AG10803 (cell line): Measurements from ENCODE around the gene TMEM204.

Experiments used
- DNase-seq: peaks from one replicate; pipeline ENCODE4 v3.0.0; 2010; ENCODE audit warnings: low read depth
- H3K4me3 ChIP-seq: 2 replicates; pipeline ENCODE4 v1.5.1; 2011; ENCODE audit warnings: mild to moderate bottlenecking, low read length, control low read depth
- CTCF ChIP-seq: conservative IDR thresholded peaks from 2 replicates; pipeline ENCODE4 v1.5.1; 2011; ENCODE audit warnings: mild to moderate bottlenecking, low read length, control low read depth, inconsistent platforms

The TMEM204 gene

DNA sequence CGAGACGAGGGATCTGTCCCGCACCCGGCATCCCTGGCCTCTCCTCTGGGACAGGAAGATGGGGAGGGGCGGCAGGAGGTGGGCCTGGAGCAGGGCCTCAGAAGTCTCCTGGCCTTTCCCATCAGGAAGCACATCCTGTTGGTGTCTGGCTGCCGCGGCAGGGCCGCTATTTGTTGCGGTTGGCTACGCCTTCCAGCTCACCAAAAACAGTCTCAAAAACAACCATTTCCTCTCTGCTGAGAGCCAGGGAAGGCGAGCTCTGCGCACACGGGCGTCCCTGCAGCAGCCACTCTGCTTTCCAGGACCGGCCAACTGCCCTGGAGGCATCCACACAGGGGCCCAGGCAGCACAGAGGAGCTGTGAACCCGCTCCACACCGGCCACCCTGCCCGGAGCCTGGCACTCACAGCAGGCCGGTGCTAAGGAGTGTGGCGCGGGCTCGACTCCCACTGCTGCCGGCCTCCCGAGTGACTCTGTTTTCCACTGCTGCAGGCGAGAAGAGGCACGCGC, at the start of gene TMEM204:
Gene TMEM204 (plus strand): TSS at position 224 of the 509 bp plus-strand sequence. CDS start 610 bp downstream, outside the sequence.
- DNase-seq = peak; percentile 89
- TF ChIP-seq CTCF = no peak
- peak within 1 kb of the TSS; percentile 78 for H3K4me3 ChIP-seq

DNA sequence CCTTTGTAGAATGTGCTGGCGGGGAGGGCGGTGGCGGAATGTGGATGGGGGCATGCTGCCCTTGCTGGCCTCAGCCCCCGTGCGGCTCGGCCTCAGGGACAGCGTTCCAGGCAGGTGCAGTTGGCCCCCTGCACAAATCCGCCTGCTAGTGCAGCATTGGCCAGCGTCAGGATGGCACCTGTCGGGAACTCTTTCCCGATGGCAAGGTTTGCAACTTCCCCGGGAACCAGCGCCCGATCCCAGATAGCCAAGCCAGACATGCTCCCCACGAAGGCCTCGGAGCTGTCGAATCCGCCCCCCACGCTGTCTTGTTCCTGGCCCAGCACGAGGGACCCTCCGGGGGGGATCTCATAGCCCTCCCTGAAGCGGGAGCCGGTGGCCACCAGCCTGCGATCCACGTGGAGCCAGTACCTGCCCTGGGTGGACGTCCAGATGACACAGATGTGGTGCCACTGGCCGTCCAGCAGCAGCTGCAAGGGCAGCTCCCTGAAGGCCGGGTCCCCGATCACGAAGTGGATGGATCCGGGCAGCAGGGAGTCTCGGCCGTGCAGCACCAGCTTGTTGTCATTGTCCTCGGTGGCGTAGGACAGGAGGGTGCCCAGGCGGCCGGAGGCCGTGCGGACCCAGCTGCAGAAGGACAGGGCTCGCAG, 47.5 kb upstream of the TMEM204 start:
- no peak overlapping the region for H3K4me3 ChIP-seq
- no peak for TF ChIP-seq CTCF
- DNase-seq = no peak

- no peak for DNase-seq
- TF ChIP-seq CTCF = no peak
These were observed 46.7 kb upstream of the TMEM204 start for GRCh38 chr16:1486551-1487390.

DNA sequence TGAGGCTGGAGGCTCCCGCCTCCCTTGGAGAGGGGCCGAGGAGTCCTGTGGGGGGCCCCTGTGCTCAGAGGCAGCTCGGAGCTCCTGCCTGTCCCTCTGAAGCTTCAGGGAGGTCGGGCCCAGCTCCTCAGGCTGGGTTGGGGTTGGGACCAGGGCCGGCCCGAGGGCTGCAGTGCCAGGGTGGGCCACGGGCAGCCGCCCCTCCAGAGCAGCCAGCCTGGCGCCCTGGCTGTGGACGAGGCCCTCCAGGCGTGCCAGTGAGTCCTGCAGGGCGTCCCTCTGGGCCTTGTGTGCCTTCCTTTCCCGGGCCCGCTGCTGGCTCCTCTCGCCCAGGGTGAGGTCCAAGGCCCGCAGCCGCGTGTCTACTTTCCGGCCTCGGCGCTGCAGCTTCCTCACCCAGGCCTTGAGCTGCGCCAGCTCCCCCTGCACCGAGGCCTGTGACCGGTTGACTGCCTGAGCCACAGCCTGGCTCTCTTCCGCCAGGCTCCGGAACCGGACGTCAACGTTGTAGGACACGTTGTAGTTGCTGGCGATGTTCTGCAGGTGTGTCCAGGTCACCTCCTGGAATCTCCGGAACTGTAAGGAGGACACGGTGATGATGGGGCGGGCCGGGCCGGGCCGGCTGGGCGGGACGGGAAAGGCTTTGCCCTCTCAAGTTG, 45.9 kb upstream of the TMEM204 start:
- H3K4me3 ChIP-seq = no peak overlapping the region
- DNase-seq = no peak
- TF ChIP-seq CTCF = no peak

More at GRCh38 chr16:1486551-1487390, 46.7 kb upstream of the TMEM204 start:
- no peak overlapping the region for H3K4me3 ChIP-seq

- TF ChIP-seq CTCF = no peak
- DNase-seq = no peak
- H3K4me3 ChIP-seq = no peak overlapping the region
These were observed 45.3 kb upstream of the TMEM204 start for GRCh38 chr16:1488054-1488601.

DNA sequence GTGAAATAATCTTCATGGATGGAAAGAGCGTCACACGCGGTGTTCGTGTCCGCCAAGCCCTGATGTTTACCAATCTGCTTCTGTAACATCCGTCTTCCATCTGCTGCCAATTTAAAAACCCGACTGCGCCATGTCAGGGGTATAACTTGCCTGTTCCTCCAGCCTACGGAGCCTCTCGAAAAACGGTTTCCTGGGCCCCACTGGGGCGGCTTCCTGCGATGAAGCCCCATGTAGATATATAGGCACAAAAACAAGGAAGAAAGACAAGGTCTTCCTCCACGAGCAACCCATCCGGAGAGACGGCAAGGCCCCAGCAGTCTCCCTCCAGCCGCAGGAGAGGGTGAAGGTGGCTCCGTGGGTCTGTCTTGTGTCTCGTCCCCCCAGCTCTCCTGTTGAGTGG, 44.8 kb upstream of the TMEM204 start, which contains the start of gene PTX4:
Gene PTX4 (minus strand): TSS at position 326 of the 400 bp plus-strand sequence. CDS start 35 bp downstream, at position 291.
- DNase-seq = no peak
- no peak within 1 kb of the TSS for H3K4me3 ChIP-seq
- TF ChIP-seq CTCF = no peak
